ENCODE results near the gene PPFIA3.
"Not testable (repeated sequence)": the region's sequence is repeated elsewhere in the genome, so short reads cannot be mapped to it uniquely, and the experiment has no call there.

PPFIA3 gene

DNA sequence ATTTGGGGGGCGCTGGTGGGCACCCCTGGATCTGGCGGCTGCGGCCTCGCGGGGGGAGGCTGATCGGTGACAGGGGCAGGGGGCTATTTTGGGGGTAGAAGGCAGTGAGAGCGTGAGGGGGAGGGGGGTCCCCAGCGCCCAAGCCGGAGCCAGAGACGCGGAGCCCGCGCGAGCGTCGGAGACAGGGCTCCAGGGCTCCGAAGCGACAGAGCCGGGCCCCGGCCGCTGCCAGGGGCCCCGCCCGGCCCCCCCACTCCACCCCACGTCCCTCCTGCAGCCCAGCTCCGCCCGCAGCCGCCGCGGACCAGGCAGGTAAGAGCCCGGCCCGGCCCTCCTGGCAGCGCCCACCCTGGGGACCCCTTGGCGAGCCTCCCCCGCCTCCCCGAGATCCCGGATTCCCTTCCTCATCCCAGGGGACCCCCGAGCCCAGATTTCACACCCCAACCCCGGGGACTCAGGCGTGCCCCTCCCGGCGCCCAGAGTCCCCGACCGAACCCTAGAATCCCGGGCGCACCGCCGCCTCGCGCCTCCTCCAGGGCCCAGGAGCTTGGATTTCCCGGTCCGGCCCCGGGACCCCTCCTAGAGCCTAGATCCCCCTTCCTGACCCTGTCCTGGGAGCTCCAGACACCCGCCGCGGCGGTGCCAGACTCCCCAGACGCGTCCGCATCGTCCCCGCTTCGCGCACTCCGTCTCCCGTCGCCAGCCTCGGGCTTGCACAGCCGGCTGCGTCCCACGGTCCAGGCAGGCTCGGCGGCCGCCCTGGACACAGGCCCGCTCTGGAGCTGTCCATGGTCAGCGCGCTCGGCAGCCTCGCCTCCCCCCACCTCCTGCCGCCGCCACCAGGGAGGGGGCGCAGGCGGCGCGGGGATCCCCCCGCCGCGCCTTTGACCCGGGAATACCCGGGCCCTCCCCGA, at the start of gene PPFIA3:
Gene PPFIA3, plus strand, starts transcription at position 134 of the 914 bp plus-strand sequence. CDS start 8,330 bp downstream, outside the sequence.
- TF ChIP-seq, protein P1, sequence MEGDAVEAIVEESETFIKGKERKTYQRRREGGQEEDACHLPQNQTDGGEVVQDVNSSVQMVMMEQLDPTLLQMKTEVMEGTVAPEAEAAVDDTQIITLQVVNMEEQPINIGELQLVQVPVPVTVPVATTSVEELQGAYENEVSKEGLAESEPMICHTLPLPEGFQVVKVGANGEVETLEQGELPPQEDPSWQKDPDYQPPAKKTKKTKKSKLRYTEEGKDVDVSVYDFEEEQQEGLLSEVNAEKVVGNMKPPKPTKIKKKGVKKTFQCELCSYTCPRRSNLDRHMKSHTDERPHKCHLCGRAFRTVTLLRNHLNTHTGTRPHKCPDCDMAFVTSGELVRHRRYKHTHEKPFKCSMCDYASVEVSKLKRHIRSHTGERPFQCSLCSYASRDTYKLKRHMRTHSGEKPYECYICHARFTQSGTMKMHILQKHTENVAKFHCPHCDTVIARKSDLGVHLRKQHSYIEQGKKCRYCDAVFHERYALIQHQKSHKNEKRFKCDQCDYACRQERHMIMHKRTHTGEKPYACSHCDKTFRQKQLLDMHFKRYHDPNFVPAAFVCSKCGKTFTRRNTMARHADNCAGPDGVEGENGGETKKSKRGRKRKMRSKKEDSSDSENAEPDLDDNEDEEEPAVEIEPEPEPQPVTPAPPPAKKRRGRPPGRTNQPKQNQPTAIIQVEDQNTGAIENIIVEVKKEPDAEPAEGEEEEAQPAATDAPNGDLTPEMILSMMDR (IDR thresholded peaks at IDR 0.05; ENCODE audit: low read depth, low read length, missing control alignments) = no peak
- no peak for DNase-seq (ENCODE audit: low read depth)
- H3K4me3 ChIP-seq (ENCODE audit: low read depth, low read length) = peak within 1 kb of the TSS; percentile 67

DNA sequence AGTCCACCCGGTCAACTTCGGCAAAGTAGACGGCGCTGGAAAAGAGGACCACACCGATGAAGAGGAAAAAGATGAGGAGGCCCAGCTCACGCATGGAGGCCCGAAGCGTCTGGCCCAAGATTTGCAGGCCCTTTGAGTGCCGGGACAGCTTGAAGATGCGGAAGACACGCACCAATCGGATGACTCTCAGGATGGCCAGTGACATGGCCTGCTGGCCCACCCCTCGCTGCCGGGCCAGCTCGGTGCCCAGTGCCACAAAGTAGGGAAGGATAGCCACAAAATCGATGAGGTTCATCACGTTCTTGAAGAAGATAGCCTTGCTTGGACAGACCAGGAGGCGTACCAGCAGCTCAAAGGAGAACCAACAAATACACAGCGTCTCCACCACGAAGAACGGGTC, 48.9 kb upstream of the PPFIA3 start:
- DNase-seq (ENCODE audit: low read depth) = no peak
- TF ChIP-seq, protein P1 (IDR thresholded peaks at IDR 0.05; ENCODE audit: low read depth, low read length, missing control alignments) = no peak

DNA sequence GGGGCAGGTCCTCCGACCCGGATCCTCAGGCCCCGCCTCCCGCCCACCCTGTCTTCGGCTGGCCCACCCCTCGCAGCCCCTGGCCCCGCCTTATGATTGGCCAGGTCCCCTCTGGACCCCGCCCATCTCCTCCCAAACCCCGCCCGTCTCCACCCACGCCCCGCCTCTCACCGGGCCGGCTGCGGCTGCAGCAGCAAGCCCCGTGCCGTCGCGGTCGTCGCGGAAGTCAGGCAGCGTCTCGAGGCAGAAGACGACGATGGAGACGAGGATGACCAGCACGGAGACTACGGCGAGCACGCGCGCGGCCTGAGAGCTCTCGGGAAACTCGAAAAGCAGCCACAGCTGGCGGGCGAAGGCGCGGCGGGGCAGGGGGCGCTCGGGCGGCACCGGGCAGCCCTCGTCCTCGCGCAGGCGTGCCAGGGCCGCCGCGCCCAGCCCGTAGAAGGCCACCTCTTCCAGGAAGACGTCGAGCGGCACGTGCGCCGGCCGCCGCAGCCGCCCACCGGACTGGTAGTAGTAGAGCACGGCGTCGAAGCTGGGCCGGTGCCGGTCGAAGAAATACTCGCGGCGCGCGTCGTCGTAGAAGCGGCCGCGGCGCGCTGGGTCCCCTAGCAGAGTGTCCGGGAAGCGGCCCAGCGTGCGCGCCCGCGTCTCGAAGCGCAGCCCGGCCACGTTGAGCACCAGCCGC, 47.3 kb upstream of the PPFIA3 start:
- H3K4me3 ChIP-seq (ENCODE audit: low read depth, low read length) = no peak overlapping the region
- no peak for DNase-seq (ENCODE audit: low read depth)

More for the DNA sequence above, 48.9 kb upstream of the PPFIA3 start:
- H3K4me3 ChIP-seq (ENCODE audit: low read depth, low read length) = no peak overlapping the region

DNA sequence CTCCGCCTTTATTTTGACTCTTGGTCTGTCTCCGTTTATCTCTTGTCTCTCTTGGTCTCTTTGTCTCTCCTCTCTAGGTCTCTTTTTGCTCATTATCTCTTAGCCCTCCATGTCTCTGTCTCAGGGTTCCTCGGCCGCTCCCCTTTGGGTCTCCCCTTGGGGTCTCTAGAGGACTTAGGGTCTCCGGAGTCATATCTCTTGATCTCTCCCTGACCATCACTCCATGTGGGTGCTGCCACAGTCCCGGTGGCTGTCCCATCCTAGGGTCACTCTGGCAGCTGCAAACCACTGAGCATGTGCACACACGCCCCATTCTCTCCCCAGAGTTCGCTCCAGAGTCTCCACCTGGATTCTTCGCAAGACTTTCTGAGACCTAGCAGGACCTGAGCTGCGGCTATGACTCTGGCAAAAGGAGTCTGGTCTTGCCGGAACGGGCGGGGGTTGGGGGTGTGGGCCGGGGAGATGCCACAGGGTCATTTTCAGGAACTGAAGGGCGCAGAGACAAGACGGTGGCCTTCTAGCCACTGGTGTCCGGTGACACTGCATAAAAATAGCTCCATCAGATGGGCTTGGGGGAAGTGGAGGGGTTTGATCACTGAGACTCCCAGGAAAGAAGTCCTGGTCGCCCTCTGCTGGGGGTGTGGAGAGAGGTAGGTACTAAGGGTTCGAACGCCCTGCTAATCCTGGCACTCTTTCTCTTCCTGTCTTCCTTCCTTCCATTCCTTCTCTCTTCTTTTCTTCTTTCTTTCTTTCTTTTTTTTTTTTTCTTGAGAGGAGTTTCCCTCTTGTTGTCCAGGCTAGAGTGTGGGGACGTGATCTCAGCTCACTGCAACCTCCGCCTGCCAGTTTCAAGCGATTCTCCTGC, 45.6 kb upstream of the PPFIA3 start:
- no peak for DNase-seq (ENCODE audit: low read depth)
- TF ChIP-seq, protein P1 (IDR thresholded peaks at IDR 0.05; ENCODE audit: low read depth, low read length, missing control alignments) = peak; percentile 41
- H3K4me3 ChIP-seq (ENCODE audit: low read depth, low read length) = no peak overlapping the region

More for the DNA sequence above, 47.3 kb upstream of the PPFIA3 start:
- TF ChIP-seq, protein P1 (IDR thresholded peaks at IDR 0.05; ENCODE audit: low read depth, low read length, missing control alignments) = no peak

DNA sequence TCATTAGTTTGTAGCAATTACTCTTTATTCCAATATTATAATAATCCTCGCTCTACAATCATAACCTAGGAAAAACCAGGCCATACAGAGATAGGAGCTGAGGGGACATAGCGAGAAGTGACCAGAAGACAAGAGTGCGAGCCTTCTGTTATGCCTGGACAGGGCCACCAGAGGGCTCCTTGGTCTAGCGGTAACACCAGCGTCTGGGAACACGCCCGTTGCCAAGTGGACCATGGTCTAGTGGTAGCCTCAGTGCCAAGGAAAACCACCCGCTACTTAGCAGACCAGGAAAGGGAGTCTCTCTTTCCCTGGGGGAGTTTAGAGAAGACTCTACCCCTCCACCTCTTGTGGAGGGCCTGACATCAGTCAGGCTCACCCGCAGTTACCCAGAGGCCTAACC, 44.5 kb upstream of the PPFIA3 start:
- TF ChIP-seq, protein P1 (IDR thresholded peaks at IDR 0.05; ENCODE audit: low read depth, low read length, missing control alignments) = peak; percentile 63
- DNase-seq (ENCODE audit: low read depth); H3K4me3 ChIP-seq (ENCODE audit: low read depth, low read length): not testable (repeated sequence)

DNA sequence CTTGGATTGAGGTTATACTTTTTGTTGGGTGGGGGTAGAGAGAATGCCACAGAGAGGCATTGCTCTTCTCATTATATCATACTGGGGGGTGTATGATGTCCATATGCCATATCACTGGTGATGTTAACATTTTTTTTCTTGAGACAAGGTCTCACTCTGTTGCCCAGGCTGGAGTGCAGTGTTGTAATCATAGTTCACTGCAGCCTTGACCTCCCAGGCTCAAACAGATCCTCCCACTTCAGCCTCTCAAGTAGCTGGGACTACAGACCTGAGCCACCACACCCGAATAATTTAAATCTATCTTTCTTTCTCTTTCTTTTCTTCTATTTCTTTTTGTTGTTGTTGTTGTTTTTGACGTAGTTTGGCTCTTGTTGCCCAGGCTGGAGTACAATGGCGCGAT, 39.0 kb upstream of the PPFIA3 start:
- no peak overlapping the region for H3K4me3 ChIP-seq (ENCODE audit: low read depth, low read length)
- no peak for DNase-seq (ENCODE audit: low read depth)
- TF ChIP-seq, protein P1 (IDR thresholded peaks at IDR 0.05; ENCODE audit: low read depth, low read length, missing control alignments) = no peak

Data from GM12864 (cell line).